ENCODE measurements around the gene POU2F1.

- TF ChIP-seq ELF4 (IDR thresholded peaks at IDR 0.05) (no peak), CTBP1 (IDR thresholded peaks at IDR 0.05; ENCODE audit: borderline replicate concordance) (no peak), FOXM1 (IDR thresholded peaks at IDR 0.05; ENCODE audit: borderline replicate concordance) (no peak), ARNT (IDR thresholded peaks at IDR 0.05) (no peak), SUZ12 (IDR thresholded peaks at IDR 0.05) (no peak), L3MBTL2 (conservative IDR thresholded peaks at IDR 0.05) (no peak), HDGF (IDR thresholded peaks at IDR 0.05; ENCODE audit: borderline replicate concordance) (no peak)
Measured at GRCh38 chr1:167171286-167171929, 49.3 kb upstream of the POU2F1 start.

Measured in HEK293T (cell line).